NCI-H774 (cell line): ENCODE measurements around the gene FOXD4L5.
"Not testable (repeated sequence)": the region's sequence is repeated elsewhere in the genome, so short reads cannot be mapped to it uniquely, and the experiment has no call there.

Experiments
- DNase-seq: peaks from one replicate; lab custom pipeline; 2025; lab: John Stamatoyannopoulos, UW

The FOXD4L5 gene

GRCh38 chr9:65285109-65285508 is at the start of gene FOXD4L5:
FOXD4L5 (minus strand) TSS chr9:65285209; CDS start chr9:65284377, 832 bp downstream.
- not testable (repeated sequence) for DNase-seq

GRCh38 chr9:65283943-65284342 is 1.1 kb downstream of the FOXD4L5 start:
- DNase-seq: not testable (repeated sequence)

GRCh38 chr9:65282976-65283375 is 2.0 kb downstream of the FOXD4L5 start:
- DNase-seq: not testable (repeated sequence)
